Stimulated activated CD4-positive, alpha-beta T cell treated with anti-CD3 and anti-CD28 coated beads, Interleukin-1b, Interleukin-23, amount 100 ng/mL, for 24 hours (primary cell): ENCODE measurements around the gene ANKMY1.
A peak's percentile ranks its signal among the peaks of the same experiment; 100 is the strongest.
"Not testable (repeated sequence)": the region's sequence is repeated elsewhere in the genome, so short reads cannot be mapped to it uniquely, and the experiment has no call there.

Experiments used
- DNase-seq, 4 experiments: peaks; one replicate each; pipeline ENCODE4 v3.0.0-alpha.2; 2020; ENCODE audit warnings: low read depth in 4 of 4, low spot score in 1 of 4

The ANKMY1 gene

GRCh38 chr2:240568678-240569522, 11.1 kb upstream of the ANKMY1 start:
- peak in 1 of 4 experiments; percentile 31 for DNase-seq

GRCh38 chr2:240567872-240568677, 10.3 kb upstream of the ANKMY1 start, which contains the start of gene RNPEPL1:
RNPEPL1 (plus strand) TSS chr2:240568484; CDS start chr2:240568587, 103 bp downstream.
- DNase-seq = no peak

- no peak for DNase-seq
These were observed 9.5 kb upstream of the ANKMY1 start for GRCh38 chr2:240567137-240567871.

- DNase-seq = peak; percentile 80 to 97 (median 86)
These were observed 8.7 kb upstream of the ANKMY1 start for GRCh38 chr2:240566203-240567136.

GRCh38 chr2:240565333-240566202, 7.8 kb upstream of the ANKMY1 start:
- peak; percentile 59 to 83 (median 67) for DNase-seq

- DNase-seq = no peak
These were observed 7.0 kb upstream of the ANKMY1 start for GRCh38 chr2:240564561-240565332.

GRCh38 chr2:240563951-240564560, 6.3 kb upstream of the ANKMY1 start:
- no peak for DNase-seq

GRCh38 chr2:240563231-240563630, 5.4 kb upstream of the ANKMY1 start:
- not testable (repeated sequence) for DNase-seq

- DNase-seq = no peak
These were observed 3.7 kb upstream of the ANKMY1 start for GRCh38 chr2:240561325-240561971.

GRCh38 chr2:240560480-240561324, 2.9 kb upstream of the ANKMY1 start:
- DNase-seq = peak; percentile 99 to 100 (median 99)

- DNase-seq = peak; percentile 75 to 89 (median 79)
These were observed 2.3 kb upstream of the ANKMY1 start, which contains the start of gene DUSP28 for GRCh38 chr2:240560084-240560479. DUSP28 (plus strand) TSS chr2:240560357; CDS start chr2:240560685, 328 bp downstream.

- DNase-seq = no peak
These were observed 1.5 kb upstream of the ANKMY1 start for GRCh38 chr2:240559286-240559685.

GRCh38 chr2:240558236-240558761, 511 bp upstream of the ANKMY1 start:
- no peak for DNase-seq

GRCh38 chr2:240557101-240557751, 562 bp downstream of the ANKMY1 start:
- no peak for DNase-seq

GRCh38 chr2:240556553-240557100, 1.2 kb downstream of the ANKMY1 start:
- peak in 1 of 4 experiments; percentile 41 for DNase-seq
